ENCODE results near the gene APLN.

Gene APLN

GRCh38 chrX:129650821-129651510 is 3.8 kb downstream of the APLN start:
- TF ChIP-seq SPI1 (IDR thresholded peaks at IDR 0.05; ENCODE audit: borderline replicate concordance, low read depth): no peak
- Histone ChIP-seq H3K27me3 (ENCODE audit: insufficient read depth, poor library complexity, severe bottlenecking) (no peaks in the 10 kb centered on the region), H3K4me3 (replicated peaks; ENCODE audit: insufficient read depth, low read length) (no peak overlapping the region), H3K27ac (replicated peaks) (no peak overlapping the region)
- DNase-seq (ENCODE audit: low read depth in 1 of 2, low spot score in 1 of 2): no peak

- no peak for DNase-seq (ENCODE audit: low read depth in 1 of 2, low spot score in 1 of 2)
- Histone ChIP-seq H3K27me3 (ENCODE audit: insufficient read depth, poor library complexity, severe bottlenecking) (no peaks in the 10 kb centered on the region), H3K4me3 (replicated peaks; ENCODE audit: insufficient read depth, low read length) (no peak overlapping the region), H3K27ac (replicated peaks) (no peak overlapping the region)
- TF ChIP-seq CTCF (IDR thresholded peaks at IDR 0.05; ENCODE audit: insufficient read depth, low read length): no peak
- no peak for TF ChIP-seq GABPA (IDR thresholded peaks at IDR 0.05; ENCODE audit: low read depth)
- TF ChIP-seq SPI1 (IDR thresholded peaks at IDR 0.05; ENCODE audit: borderline replicate concordance, low read depth): no peak
- TF ChIP-seq REST (IDR thresholded peaks at IDR 0.05; ENCODE audit: insufficient replicate concordance, low read depth): no peak
- no peak for TF ChIP-seq POLR2AphosphoS5 (IDR thresholded peaks at IDR 0.05; ENCODE audit: low read depth)
These were observed 4.5 kb downstream of the APLN start for GRCh38 chrX:129650183-129650689.

- DNase-seq (ENCODE audit: low read depth in 1 of 2, low spot score in 1 of 2): no peak
- no peaks in the 10 kb centered on the region for H3K27me3 ChIP-seq (ENCODE audit: insufficient read depth, poor library complexity, severe bottlenecking)
- no peak overlapping the region for H3K27ac ChIP-seq (replicated peaks)
These were observed 5.2 kb downstream of the APLN start for GRCh38 chrX:129649268-129650182.

More at GRCh38 chrX:129649268-129650182, 5.2 kb downstream of the APLN start:
- TF ChIP-seq SPI1 (IDR thresholded peaks at IDR 0.05; ENCODE audit: borderline replicate concordance, low read depth) (no peak), REST (IDR thresholded peaks at IDR 0.05; ENCODE audit: insufficient replicate concordance, low read depth) (no peak), CTCF (IDR thresholded peaks at IDR 0.05; ENCODE audit: insufficient read depth, low read length) (no peak), POLR2AphosphoS5 (IDR thresholded peaks at IDR 0.05; ENCODE audit: low read depth) (no peak), GABPA (IDR thresholded peaks at IDR 0.05; ENCODE audit: low read depth) (no peak)
- H3K4me3 ChIP-seq (replicated peaks; ENCODE audit: insufficient read depth, low read length): no peak overlapping the region
